Measurements from ENCODE around the gene FIBCD1.

Gene FIBCD1

GRCh38 chr9:130857864-130858738, 80.9 kb downstream of the FIBCD1 start:
- no peak for DNase-seq (ENCODE audit: low spot score)

DNA sequence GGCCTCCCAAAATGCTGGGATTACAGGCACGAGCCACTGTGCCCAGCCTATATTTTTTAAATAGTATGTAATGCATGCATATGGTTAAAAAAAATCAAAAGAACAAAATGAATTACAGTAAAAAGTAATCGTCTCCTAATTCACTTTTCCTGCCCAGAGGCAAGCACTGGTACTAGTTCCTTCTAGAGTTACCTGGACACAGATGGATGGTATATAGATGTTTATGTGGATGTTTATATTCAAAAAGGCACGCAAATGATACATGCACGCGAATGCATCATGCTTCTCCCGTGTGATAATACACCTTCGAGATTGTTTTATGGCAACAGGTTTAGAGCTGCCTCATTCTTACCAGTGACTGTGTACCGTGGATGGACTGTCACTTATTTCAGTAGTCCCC, 82.6 kb downstream of the FIBCD1 start:
- no peak for DNase-seq (ENCODE audit: low spot score)

- no peak for DNase-seq (ENCODE audit: low spot score)
Measured at GRCh38 chr9:130854835-130855234, 84.2 kb downstream of the FIBCD1 start.

- DNase-seq (ENCODE audit: low spot score), result no peak
Measured at GRCh38 chr9:130854092-130854491, 85.0 kb downstream of the FIBCD1 start.

DNA sequence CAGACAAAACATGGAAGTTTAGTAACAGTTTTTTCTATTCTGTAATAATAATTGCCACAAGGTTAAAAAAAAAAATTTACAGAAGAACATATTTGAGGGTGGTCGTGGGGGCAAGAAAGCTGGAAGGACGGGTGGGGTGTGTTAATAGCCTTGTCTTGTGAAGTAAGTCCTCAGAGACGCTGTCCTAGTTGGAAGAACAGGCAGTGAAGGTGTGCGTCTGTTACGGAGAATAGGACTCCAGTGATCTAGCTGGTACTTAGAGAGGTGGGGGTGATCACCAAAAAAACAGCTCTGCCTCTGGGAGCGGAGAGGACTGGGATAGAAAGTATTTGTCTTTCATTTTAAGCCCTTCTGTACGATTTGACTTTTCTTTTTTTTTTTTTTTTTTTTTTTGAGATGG, 86.2 kb downstream of the FIBCD1 start:
- no peak for DNase-seq (ENCODE audit: low spot score)

Data from CD4-positive, alpha-beta T cell treated with Interleukin-6 at 100 ng/mL for 8 hours (primary cell).